GM12878 (cell line): ENCODE measurements around the gene PEAR1. TPM values are rescaled to one million over a fixed set of nuclear protein-coding genes. Genes with fewer than 3 reads are reported as not detected.

Source experiments
- ATAC-seq: fragments of 200-7000 bp; cut with Tn5 transposase; 3 replicates; pipeline ENCODE4 v1.9.1; 2020; ENCODE audit warnings: mild to moderate bottlenecking, moderate library complexity
- BruUV-seq: library from RNA; stranded (reverse); fragments of 400-500 nt; replicated peaks from 2 replicates; lab custom pipeline; 2021; lab: Mats Ljungman, UMichigan
- CTCF ChIA-PET: fragments of 300-600 bp; sonication (Branson Sonifier 250); formaldehyde crosslinking; extraction: SDS; loops from one replicate; lab custom pipeline; 2021; ENCODE audit warnings: inconsistent platforms; lab: Yijun Ruan, JAX
- POLR2A ChIA-PET: fragments of 350-600 bp; formaldehyde crosslinking; extraction: SDS; loops from one replicate; lab custom pipeline; 2021; ENCODE audit warnings: inconsistent platforms; lab: Charles Lee
- RAD21 ChIA-PET: fragments of 300-600 bp; sonication (Branson Sonifier 250); formaldehyde crosslinking; loops from one replicate; lab custom pipeline; 2023; ENCODE audit warnings: antibody characterized with exemption; ENCODE audit not compliant: unreplicated experiment; lab: Charles Lee
- SMC1A ChIA-PET: fragments of 300-600 bp; sonication (Branson Sonifier 250); formaldehyde crosslinking; loops from one replicate; lab custom pipeline; 2023; ENCODE audit not compliant: unreplicated experiment, uncharacterized antibody; lab: Charles Lee
- DNase-seq: peaks from one replicate; pipeline ENCODE4 v3.0.0-alpha.2; 2011; ENCODE audit warnings: low read depth, low spot score
- FAIRE-seq: peaks from 3 replicates; lab custom pipeline; 2011; peaks lifted over from hg19 to GRCh38; lab: Jason Lieb, UNC
- H2AFZ ChIP-seq: 2 replicates; pipeline ENCODE4 v1.6.0; 2011; ENCODE audit warnings: low read depth, low read length, control low read depth; ENCODE audit not compliant: control insufficient read depth
- H3K27ac ChIP-seq: 2 replicates; pipeline ENCODE4 v1.5.1; 2011; ENCODE audit warnings: control low read depth; ENCODE audit not compliant: control insufficient read depth, insufficient read depth
- H3K27me3 ChIP-seq, 2 experiments: replicated peaks in 1 of 2; 2 replicates each; pipeline versions ENCODE4 v1.6.0 to v1.6.1; 2011; ENCODE audit warnings: low read length in 1 of 2; ENCODE audit not compliant: control insufficient read depth in 2 of 2, insufficient read depth in 2 of 2
- H3K36me3 ChIP-seq, 2 experiments: 2 replicates each; pipeline ENCODE4 v1.5.1; 2011; ENCODE audit warnings: low read length in 1 of 2; ENCODE audit not compliant: control insufficient read depth in 2 of 2, insufficient read depth in 2 of 2
- H3K4me1 ChIP-seq: 2 replicates; pipeline ENCODE4 v1.6.1; 2011; ENCODE audit warnings: mild to moderate bottlenecking, low read length, moderate library complexity, mixed read lengths; ENCODE audit not compliant: control insufficient read depth, insufficient read depth
- H3K4me2 ChIP-seq: 2 replicates; pipeline ENCODE4 v1.6.0; 2011; ENCODE audit warnings: control low read depth; ENCODE audit not compliant: control insufficient read depth, insufficient read depth
- H3K4me3 ChIP-seq: fragments of 200-600 bp; sonication (generic); 2 replicates; pipeline ENCODE4 v1.5.1; 2016
- H3K79me2 ChIP-seq: 2 replicates; pipeline ENCODE4 v1.6.0; 2011; ENCODE audit warnings: low read length; ENCODE audit not compliant: control insufficient read depth, insufficient read depth
- H3K9ac ChIP-seq: 2 replicates; pipeline ENCODE4 v1.8.0; 2011; ENCODE audit warnings: low read length, control low read depth, mixed read lengths; ENCODE audit not compliant: control insufficient read depth, insufficient read depth
- H3K9me3 ChIP-seq: replicated peaks from 3 replicates; pipeline ENCODE4 v1.5.1; 2011; ENCODE audit warnings: mild to moderate bottlenecking, low read length; ENCODE audit not compliant: control insufficient read depth, insufficient read depth
- H4K20me1 ChIP-seq: 2 replicates; pipeline ENCODE4 v1.6.0; 2011; ENCODE audit not compliant: control insufficient read depth, insufficient read depth
- CTCF ChIP-seq, 3 experiments: IDR thresholded peaks in 2 of 3; conservative IDR thresholded peaks in 1 of 3; 2 replicates each; pipeline ENCODE4 v1.5.1; 2011; ENCODE audit warnings: low read depth in 3 of 3, low read length in 3 of 3, mild to moderate bottlenecking in 3 of 3, control low read depth in 2 of 3, moderate library complexity in 2 of 3, inconsistent platforms in 1 of 3, mixed read lengths in 1 of 3; ENCODE audit not compliant: control insufficient read depth in 2 of 3, insufficient read depth in 1 of 3; ENCODE audit errors: extremely low read depth in 1 of 3
- MAX ChIP-seq: IDR thresholded peaks from 2 replicates; pipeline ENCODE4 v1.6.1; 2012; ENCODE audit warnings: low read depth, low read length, improper control_type of control experiment
- WGBS: methylation state at CpG from one replicate; pipeline ENCODE4 v1.1.6; 2016; ENCODE audit warnings: low lambda C conversion rate; ENCODE audit not compliant: insufficient replicate concordance, insufficient coverage; ENCODE audit errors: missing lambda C conversion rate; 5-methylcytosine and 5-hydroxymethylcytosine counted together
- in situ Hi-C: fragments of 300-500 bp; cut with MboI; formaldehyde crosslinking; loops from 9 replicates; pipeline ENCODE4 v1.14.3; 2018; ENCODE audit warnings: mixed read lengths
- intact Hi-C: fragments of 100-400 bp; cut with micrococcal nuclease; formaldehyde crosslinking; loops from one replicate; pipeline ENCODE4 v1.14.2; 2022; ENCODE audit not compliant: unreplicated experiment
- polyA plus RNA-seq, 11 experiments: library from polyadenylated mRNA; depleted of rRNA in 4 of 11; unstranded in 6 of 11; stranded (reverse) in 5 of 11; fragments of >200 nt; fragmentation: Nextera tagmentation in 4 of 11; fragmentation: Illumina TruSeq in 1 of 11; extraction: Ambion mirVana in 4 of 11; extraction: Trizol in 1 of 11; gene quantifications; 1 replicate in 1 of 11; 2 replicates in 10 of 11; pipeline versions ENCODE4 v1.2.1 to v1.2.3, GENCODE V29; 2011 to 2016; ENCODE audit warnings: inconsistent platforms in 2 of 11, missing spikeins in 2 of 11, low read depth in 1 of 11
- total RNA-seq, 4 experiments: library from RNA; depleted of rRNA in 3 of 4; stranded (reverse); fragments of >200 nt in 3 of 4; fragmentation: Illumina TruSeq in 1 of 4; extraction: Trizol in 1 of 4; gene quantifications; 2 replicates each; pipeline versions ENCODE4 v1.2.1 to v1.2.3, GENCODE V29; 2013 to 2021

PEAR1 gene
- total and polyA plus RNA-seq, 10 of the 15 experiments (the other 5 are each of a cell fraction or from before 2014, with no cell fraction given) = not detected

GRCh38 chr1:156948708-156949107 lies 55.2 kb downstream of the PEAR1 start:
- H2AFZ ChIP-seq = no peak overlapping the region
- ChIA-PET POLR2A (no interaction called here), CTCF (interaction anchor here (0.8 to 2.5 kb wide), 2 partner anchors 12 to 126 kb away, joined by 3 to 9 read pairs; no protein-coding TSS in a partner anchor)

More at GRCh38 chr1:156948708-156949107, 55.2 kb downstream of the PEAR1 start:
- intact Hi-C loops (no loop called here), in situ Hi-C loops (no loop called here)
- H3K36me3 ChIP-seq = peaks cover 0 to 8% of the 10 kb centered on the region in 2 experiments; a peak in 3 of 4 replicates
- no peaks in the 10 kb centered on the region for H4K20me1 ChIP-seq
- no peak overlapping the region for H3K4me3 ChIP-seq
- ChIA-PET SMC1A (interaction anchor here (1.0 to 1.2 kb wide), 2 partner anchors 17 to 91 kb away, joined by 3 read pairs; no protein-coding TSS in a partner anchor), RAD21 (interaction anchor here (1.5 kb wide), 1 partner anchor 125 kb away, joined by 3 read pairs; no protein-coding TSS in a partner anchor)
- no peak for DNase-seq
- no TSS peak for BruUV-seq
- H3K27me3 ChIP-seq = no peaks in the 10 kb centered on the region
- H3K79me2 ChIP-seq = no peaks in the 10 kb centered on the region
- H3K27ac ChIP-seq = no peak overlapping the region
- no peaks in the 10 kb centered on the region for H3K4me1 ChIP-seq
- no peaks in the 10 kb centered on the region for H3K9me3 ChIP-seq
- peak; percentile 48; the same call in 2 of the 3 replicates for ATAC-seq
- H3K9ac ChIP-seq = no peak overlapping the region
- no peak overlapping the region for H3K4me2 ChIP-seq
- TF ChIP-seq CTCF (IDR thresholded peaks at IDR 0.05 in 2 of 3, conservative IDR thresholded peaks at IDR 0.05 in 1 of 3; ENCODE audit: control insufficient read depth in 2 of 3, extremely low read depth in 1 of 3, insufficient read depth in 1 of 3, low read depth in 3 of 3, low read length in 3 of 3) (peak in 2 of 3 experiments; percentile 33 to 38; a peak in 2 of 6 replicates), MAX (no peak)
- WGBS = 69% methylated on average over 4 of the region's 4 CpGs
- FAIRE-seq = no peak
